NK-92 (cell line): ENCODE results near the gene TSSK2.

Experiments
- DNase-seq: peaks from one replicate; lab custom pipeline; 2025; ENCODE audit not compliant: unreplicated experiment; lab: John Stamatoyannopoulos, UW

Gene TSSK2

GRCh38 chr22:19167106-19167869 lies 36.2 kb downstream of the TSSK2 start:
- DNase-seq: no peak

GRCh38 chr22:19168088-19168890 lies 37.2 kb downstream of the TSSK2 start:
- DNase-seq: no peak

GRCh38 chr22:19169002-19169946 lies 38.2 kb downstream of the TSSK2 start:
- DNase-seq: no peak

- no peak for DNase-seq
Measured at GRCh38 chr22:19169947-19170318, 38.8 kb downstream of the TSSK2 start.

GRCh38 chr22:19172213-19173046 lies 41.3 kb downstream of the TSSK2 start:
- no peak for DNase-seq

- no peak for DNase-seq
Measured at GRCh38 chr22:19173047-19174035, 42.2 kb downstream of the TSSK2 start.

- no peak for DNase-seq
Measured at GRCh38 chr22:19174106-19175025, 43.3 kb downstream of the TSSK2 start.

- DNase-seq: no peak
Measured at GRCh38 chr22:19175026-19175601, 44.0 kb downstream of the TSSK2 start.

- no peak for DNase-seq
Measured at GRCh38 chr22:19175602-19176174, 44.6 kb downstream of the TSSK2 start.

- no peak for DNase-seq
Measured at GRCh38 chr22:19176175-19176643, 45.1 kb downstream of the TSSK2 start.

GRCh38 chr22:19176732-19177131 lies 45.6 kb downstream of the TSSK2 start:
- no peak for DNase-seq

GRCh38 chr22:19177164-19178064 lies 46.3 kb downstream of the TSSK2 start:
- no peak for DNase-seq

GRCh38 chr22:19178065-19178656 lies 47.1 kb downstream of the TSSK2 start:
- no peak for DNase-seq

GRCh38 chr22:19178657-19179496 lies 47.8 kb downstream of the TSSK2 start, which contains the start of gene SLC25A1:
Gene SLC25A1, minus strand, starts transcription at chr22:19178736. Its CDS starts 63 bp downstream, at chr22:19178673.
- no peak for DNase-seq

GRCh38 chr22:19179497-19180048 lies 48.5 kb downstream of the TSSK2 start:
- DNase-seq: no peak
